Colonic mucosa (tissue), 4 donors: ENCODE results near the gene SENP3. TPM values are rescaled to one million over a fixed set of nuclear protein-coding genes. Genes with fewer than 3 reads are reported as not detected.

Experiments used
- DNase-seq: peaks from one replicate; pipeline ENCODE4 v3.0.0-alpha.2; 2020
- H3K27ac ChIP-seq: fragments of 200-600 bp; one replicate; pipeline ENCODE4 v1.8.0; 2021
- H3K27me3 ChIP-seq: fragments of 200-600 bp; one replicate; pipeline ENCODE4 v1.8.0; 2021
- H3K36me3 ChIP-seq: fragments of 200-600 bp; one replicate; pipeline ENCODE4 v1.8.0; 2021
- H3K4me1 ChIP-seq: fragments of 200-600 bp; one replicate; pipeline ENCODE4 v1.8.0; 2021; ENCODE audit warnings: mild to moderate bottlenecking
- H3K4me3 ChIP-seq: fragments of 200-600 bp; one replicate; pipeline ENCODE4 v1.8.0; 2021
- H3K9ac ChIP-seq, 2 donors: one replicate each; pipeline ENCODE4 v1.7.0; 2013; ENCODE audit warnings: control low read depth in 2 of 2, low read depth in 2 of 2, low read length in 2 of 2
- H3K9me3 ChIP-seq: fragments of 200-600 bp; one replicate; pipeline ENCODE4 v1.8.0; 2021
- CTCF ChIP-seq: fragments of 200-600 bp; IDR thresholded peaks from one replicate; pipeline ENCODE4 v1.8.0; 2022; ENCODE audit warnings: antibody characterized with exemption, mild to moderate bottlenecking
- intact Hi-C: fragments of 100-400 bp; cut with DNase I; formaldehyde crosslinking; loops from one replicate; pipeline ENCODE4 v1.14.1; 2022
- total RNA-seq, 2 donors: library from RNA; stranded (reverse); fragmentation: NEBNext Ultra II Directional in 1 of 2; extraction: Animal tissue kit (Norgen Biotek cat#: 25700) in 1 of 2; gene quantifications; one replicate each; pipeline ENCODE4 v1.2.1, GENCODE V29; 2021
- donor health status: healthy.
- donor health status: DM: no; HTN: no; CAD: no.
- donor health status: DM: no; HTN: no; CAD: no.

The SENP3 gene
- total RNA-seq, 2 donors from 2014 or later, result 25.7 to 56.6 TPM

DNA sequence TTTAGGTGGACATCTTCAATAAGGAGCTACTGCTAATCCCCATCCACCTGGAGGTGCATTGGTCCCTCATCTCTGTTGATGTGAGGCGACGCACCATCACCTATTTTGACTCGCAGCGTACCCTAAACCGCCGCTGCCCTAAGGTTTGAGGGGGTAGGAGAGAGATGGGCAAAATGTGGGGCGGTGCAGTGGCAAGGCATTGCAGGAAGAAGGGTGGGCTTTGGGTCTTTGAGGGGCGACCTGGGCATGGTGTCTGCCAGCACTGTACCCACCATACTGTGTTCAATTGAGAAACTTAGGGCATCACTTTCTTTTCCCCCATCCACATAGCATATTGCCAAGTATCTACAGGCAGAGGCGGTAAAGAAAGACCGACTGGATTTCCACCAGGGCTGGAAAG is 8.6 kb downstream of the SENP3 start:
- no peaks in the 10 kb centered on the region for H3K9me3 ChIP-seq
- H3K36me3 ChIP-seq, result peaks cover 8% of the 10 kb centered on the region
- H3K9ac ChIP-seq, result no peak overlapping the region
- no peak for TF ChIP-seq CTCF
- no peaks in the 10 kb centered on the region for H3K27me3 ChIP-seq
- no peak overlapping the region for H3K4me3 ChIP-seq
- intact Hi-C loops, result no loop called here
- no peak overlapping the region for H3K27ac ChIP-seq
- DNase-seq, result no peak
- peaks cover 8% of the 10 kb centered on the region for H3K4me1 ChIP-seq

- peaks cover 22% of the 10 kb centered on the region for H3K36me3 ChIP-seq
- H3K4me1 ChIP-seq, result peaks cover 12% of the 10 kb centered on the region
- no peak for TF ChIP-seq CTCF
- peak overlapping the region; percentile 83 for H3K27ac ChIP-seq
- H3K9ac ChIP-seq, result peak overlapping the region; percentile 62 to 98
- intact Hi-C loops, result no loop called here
- no peak for DNase-seq
- H3K9me3 ChIP-seq, result no peaks in the 10 kb centered on the region
- peak overlapping the region; percentile 43 for H3K4me3 ChIP-seq
- no peaks in the 10 kb centered on the region for H3K27me3 ChIP-seq
Observed at GRCh38 chr17:7572338-7572587, 10.5 kb downstream of the SENP3 start.

- DNase-seq, result peak; percentile 100
- Histone ChIP-seq H3K36me3 (peaks cover 27% of the 10 kb centered on the region), H3K27ac (peak overlapping the region; percentile 98), H3K9ac (peak overlapping the region; percentile 99), H3K4me3 (peak overlapping the region; percentile 97), H3K27me3 (no peaks in the 10 kb centered on the region), H3K9me3 (no peaks in the 10 kb centered on the region), H3K4me1 (peaks cover 12% of the 10 kb centered on the region)
- no peak for TF ChIP-seq CTCF
- intact Hi-C loops, result no loop called here
Observed at GRCh38 chr17:7572588-7573323, 11.0 kb downstream of the SENP3 start.

DNA sequence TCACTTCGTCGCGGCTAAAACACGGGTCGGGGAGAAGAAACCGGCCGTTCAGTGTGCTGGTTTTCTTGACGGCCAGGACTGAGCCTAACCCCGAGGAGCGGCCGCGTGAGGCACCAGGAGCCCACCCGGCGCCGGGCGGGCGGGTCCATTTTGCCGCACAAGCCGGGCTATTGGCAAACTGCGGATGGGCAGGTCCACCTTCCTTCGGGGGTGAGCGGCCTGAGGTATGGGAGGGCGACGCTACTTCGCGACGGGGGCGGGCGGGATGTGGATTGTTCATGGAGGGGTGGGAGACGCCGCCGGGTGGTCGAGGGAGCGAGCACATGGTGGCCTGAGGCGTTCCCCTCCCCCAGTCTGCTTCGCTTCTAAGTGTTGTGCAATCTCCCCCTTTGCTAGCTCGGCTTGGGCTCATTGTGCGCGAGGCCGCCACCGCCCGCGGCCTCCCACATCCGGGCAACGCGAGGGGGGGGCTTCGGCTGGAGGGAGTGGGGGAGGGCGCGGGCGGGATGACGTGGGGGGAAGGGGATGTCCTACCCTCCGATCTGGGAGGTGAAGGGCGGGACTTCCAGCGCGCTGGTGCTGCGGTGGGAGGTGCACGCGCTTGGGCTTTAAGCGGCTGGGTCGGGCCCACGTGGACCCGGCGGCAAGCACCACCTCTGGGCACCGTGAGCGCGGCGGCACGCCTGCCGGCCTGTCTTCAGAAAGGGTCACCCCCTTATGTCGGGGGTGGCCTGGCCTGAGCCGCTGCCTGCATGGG is 11.8 kb downstream of the SENP3 start:
- no peak for TF ChIP-seq CTCF
- intact Hi-C loops, result no loop called here

DNA sequence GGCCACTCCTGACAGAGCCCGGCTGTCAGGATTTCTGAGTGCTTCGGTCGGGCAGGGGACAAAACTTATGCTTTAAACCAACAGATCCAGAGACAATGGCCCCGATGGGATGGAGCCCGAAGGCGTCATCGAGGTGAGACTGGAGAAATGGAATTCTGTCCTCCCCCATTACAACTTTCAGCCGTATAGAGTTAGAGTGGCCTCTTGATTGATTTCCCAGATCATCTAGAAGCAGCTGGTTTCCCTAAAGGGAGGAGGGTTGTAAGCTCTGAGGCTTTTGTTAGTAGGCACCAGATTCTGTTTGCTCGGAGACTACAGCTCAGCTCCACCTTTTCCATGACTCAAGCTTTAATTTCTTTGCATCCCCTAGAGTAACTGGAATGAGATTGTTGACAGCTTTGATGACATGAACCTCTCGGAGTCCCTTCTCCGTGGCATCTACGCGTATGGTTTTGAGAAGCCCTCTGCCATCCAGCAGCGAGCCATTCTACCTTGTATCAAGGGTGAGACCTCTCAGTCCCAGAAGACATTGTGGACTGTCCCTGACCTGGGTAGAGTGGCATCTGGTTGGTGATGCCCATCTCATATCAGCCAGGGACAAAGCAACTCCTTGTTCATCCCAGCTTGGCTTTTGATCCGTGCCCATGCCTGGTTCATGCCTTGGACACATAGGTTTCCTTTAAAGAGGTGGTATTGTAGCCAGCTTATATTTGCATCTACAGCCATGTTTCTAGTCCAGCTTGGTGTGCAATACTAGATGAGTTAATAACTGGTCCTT is 12.6 kb downstream of the SENP3 start:
- H3K4me1 ChIP-seq, result peaks cover 12% of the 10 kb centered on the region
- H3K4me3 ChIP-seq, result peak overlapping the region; percentile 97
- peak overlapping the region; percentile 51 to 99 for H3K9ac ChIP-seq
- DNase-seq, result no peak
- peaks cover 29% of the 10 kb centered on the region for H3K36me3 ChIP-seq
- peak overlapping the region; percentile 98 for H3K27ac ChIP-seq
- H3K9me3 ChIP-seq, result no peaks in the 10 kb centered on the region
- intact Hi-C loops, result no loop called here
- no peaks in the 10 kb centered on the region for H3K27me3 ChIP-seq
- TF ChIP-seq CTCF, result no peak

More for the DNA sequence above, 11.8 kb downstream of the SENP3 start:
- H3K27me3 ChIP-seq, result no peaks in the 10 kb centered on the region
- peaks cover 29% of the 10 kb centered on the region for H3K36me3 ChIP-seq
- DNase-seq, result peak; percentile 88
- H3K4me1 ChIP-seq, result peaks cover 12% of the 10 kb centered on the region
- H3K9ac ChIP-seq, result peak overlapping the region; percentile 99
- peak overlapping the region; percentile 97 for H3K4me3 ChIP-seq
- H3K9me3 ChIP-seq, result no peaks in the 10 kb centered on the region
- peak overlapping the region; percentile 98 for H3K27ac ChIP-seq
